HL-60 (cell line): ENCODE data around the gene RAD9A.

Experiments
- DNase-seq, 2 experiments: peaks; one replicate each; pipeline ENCODE4 v3.0.0-alpha.2; 2010 to 2020; ENCODE audit warnings: low read depth in 1 of 2, low spot score in 1 of 2
- H3K27ac ChIP-seq: fragments of 250-450 bp; sonication (Bioruptor Pico); replicated peaks from 2 replicates; pipeline ENCODE4 v1.5.1; 2020; ENCODE audit warnings: mild to moderate bottlenecking, moderate library complexity
- H3K27me3 ChIP-seq: fragments of 250-450 bp; sonication (Bioruptor Pico); 2 replicates; pipeline ENCODE4 v1.5.1; 2021; ENCODE audit warnings: mild to moderate bottlenecking, moderate library complexity; ENCODE audit not compliant: insufficient read depth, poor library complexity, severe bottlenecking
- H3K4me3 ChIP-seq: replicated peaks from 2 replicates; pipeline ENCODE4 v1.5.1; 2011; ENCODE audit warnings: mild to moderate bottlenecking, control low read depth, low read length; ENCODE audit not compliant: insufficient read depth
- CTCF ChIP-seq: IDR thresholded peaks from one replicate; pipeline ENCODE4 v1.5.1; 2011; ENCODE audit warnings: low read length, control low read depth, inconsistent platforms; ENCODE audit not compliant: insufficient read depth
- GABPA ChIP-seq: IDR thresholded peaks from 2 replicates; pipeline ENCODE4 v1.6.1; 2012; ENCODE audit warnings: low read depth
- POLR2AphosphoS5 ChIP-seq: IDR thresholded peaks from 2 replicates; pipeline ENCODE4 v1.6.1; 2012; ENCODE audit warnings: low read depth
- REST ChIP-seq: IDR thresholded peaks from 2 replicates; pipeline ENCODE4 v1.6.1; 2012; ENCODE audit warnings: low read depth; ENCODE audit not compliant: insufficient replicate concordance
- SPI1 ChIP-seq: IDR thresholded peaks from 2 replicates; pipeline ENCODE4 v1.6.1; 2012; ENCODE audit warnings: low read depth, mild to moderate bottlenecking, borderline replicate concordance

RAD9A gene

DNA sequence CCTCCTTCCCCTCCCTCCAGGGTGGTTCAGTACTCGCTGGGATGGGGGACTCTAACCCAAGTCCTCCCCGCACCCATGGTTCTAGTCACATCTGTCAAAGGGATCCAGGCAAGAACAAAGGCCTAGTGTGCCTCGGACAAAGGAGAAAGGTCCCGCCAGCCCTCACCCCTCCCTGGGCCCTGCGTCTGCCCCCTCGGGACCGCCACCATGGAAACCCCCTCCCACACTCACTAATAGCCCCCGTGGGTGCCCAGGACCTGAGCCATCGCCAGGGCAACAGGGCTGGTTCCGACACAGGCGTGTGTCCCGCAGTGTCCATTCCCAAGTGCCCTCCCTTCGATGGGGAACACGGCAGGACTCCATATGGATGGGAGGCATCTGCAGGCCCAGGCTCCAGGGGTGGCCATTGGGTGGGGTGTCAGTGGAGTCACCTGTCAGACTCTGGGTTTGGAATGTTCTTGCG lies 18.6 kb downstream of the RAD9A start:
- no peak for TF ChIP-seq REST
- TF ChIP-seq GABPA = no peak
- TF ChIP-seq SPI1 = no peak
- no peak for TF ChIP-seq POLR2AphosphoS5
- TF ChIP-seq CTCF = no peak
- H3K4me3 ChIP-seq = no peak overlapping the region
- no peak for DNase-seq
- H3K27ac ChIP-seq = no peak overlapping the region; the same call in 1 of the 2 replicates
- no peaks in the 10 kb centered on the region for H3K27me3 ChIP-seq

DNA sequence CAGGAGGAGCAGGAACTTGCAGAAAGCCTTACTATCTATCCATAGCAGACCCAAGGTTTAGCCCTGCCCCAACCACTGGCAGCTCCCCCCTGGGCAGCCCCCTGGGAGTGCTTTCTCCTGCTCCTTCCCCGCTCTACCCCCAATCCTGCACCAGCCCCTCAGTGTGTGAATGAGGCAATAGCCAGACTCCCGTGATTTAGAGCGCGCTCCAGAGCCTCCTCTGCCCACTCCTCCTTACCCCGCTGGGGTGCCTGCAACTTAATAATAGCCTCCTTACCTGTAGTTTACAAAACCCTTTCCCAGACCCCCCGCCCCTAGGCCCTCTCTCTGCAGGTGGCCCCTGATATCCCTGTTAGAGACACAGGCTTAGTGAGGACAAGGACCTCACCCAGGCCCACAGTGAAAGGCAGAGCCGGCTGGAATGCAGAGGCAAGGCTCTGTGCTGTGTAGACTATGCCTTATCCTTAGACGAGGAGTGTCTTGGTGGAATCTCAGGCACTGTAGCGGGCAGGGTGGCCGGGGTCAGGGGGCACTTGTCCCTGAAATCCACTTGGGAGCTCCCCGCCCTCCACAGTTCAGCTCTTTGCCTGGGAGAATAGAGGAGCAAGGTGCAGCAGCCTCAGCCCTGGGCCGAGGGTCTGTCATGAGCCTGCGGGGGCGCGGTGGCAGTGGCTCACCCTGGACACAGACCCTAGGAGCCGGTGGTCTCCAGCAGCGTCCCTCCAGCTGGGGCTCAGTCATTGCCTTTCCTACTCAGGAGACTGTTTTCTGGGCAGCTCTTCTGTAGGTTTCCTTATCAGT lies 19.4 kb downstream of the RAD9A start:
- no peak for DNase-seq
- Histone ChIP-seq H3K4me3 (no peak overlapping the region), H3K27me3 (no peaks in the 10 kb centered on the region), H3K27ac (no peak overlapping the region)
- TF ChIP-seq GABPA = no peak
- TF ChIP-seq CTCF = no peak
- TF ChIP-seq POLR2AphosphoS5 = no peak
- TF ChIP-seq SPI1 = no peak
- TF ChIP-seq REST = no peak

GRCh38 chr11:67411785-67412152 lies 20.0 kb downstream of the RAD9A start:
- DNase-seq = no peak
- TF ChIP-seq POLR2AphosphoS5 (no peak), REST (no peak), SPI1 (no peak), CTCF (no peak), GABPA (no peak)
- H3K27me3 ChIP-seq = no peaks in the 10 kb centered on the region
- H3K27ac ChIP-seq = no peak overlapping the region
- no peak overlapping the region for H3K4me3 ChIP-seq
